NCI-H2107 treated with DMSO at 0.1 percent for 48 hours (cell line): ENCODE results near the gene HOXD4.

ENCODE experiments used
- DNase-seq: peaks from one replicate; lab custom pipeline; 2025; ENCODE audit not compliant: unreplicated experiment; lab: John Stamatoyannopoulos, UW

Gene HOXD4

DNA sequence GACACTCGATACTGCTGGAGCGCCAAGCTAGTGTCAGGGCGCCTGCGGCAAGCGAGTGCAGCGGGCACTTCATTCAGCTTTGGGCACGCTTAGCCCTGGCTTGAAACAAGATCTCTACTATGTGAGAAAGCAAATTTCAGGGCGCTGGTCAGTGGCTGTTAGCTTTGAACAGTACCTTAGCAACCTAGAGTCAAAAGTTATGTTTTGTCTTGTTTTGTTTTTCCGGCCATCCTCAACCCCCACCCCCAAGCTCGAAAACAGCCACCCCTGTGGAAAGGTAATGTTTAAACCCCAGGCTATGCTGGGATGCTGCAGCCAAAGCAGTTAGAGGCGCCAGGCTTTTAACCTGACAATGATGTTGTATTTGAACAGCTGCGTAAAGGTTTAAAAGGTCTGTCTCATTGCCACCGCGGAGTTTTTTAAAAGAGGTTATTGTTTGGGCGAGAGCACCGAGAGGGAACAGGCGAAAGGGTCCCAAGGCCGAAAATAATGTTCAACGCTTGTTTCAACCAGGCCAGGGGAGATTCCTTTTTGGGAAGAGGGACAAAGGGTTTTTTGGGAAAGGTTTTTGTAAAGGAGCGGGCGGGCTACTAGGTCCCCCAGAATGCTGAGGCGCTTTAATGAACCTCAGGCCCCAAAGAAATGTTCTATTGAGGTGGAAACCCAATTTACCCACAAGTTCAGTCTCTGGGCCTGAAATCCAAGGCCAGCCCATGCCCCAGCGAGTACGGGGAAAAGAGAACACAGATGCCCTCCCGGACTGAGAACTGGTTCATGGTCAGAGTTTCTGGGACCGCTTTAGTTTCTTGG lies 37.0 kb upstream of the HOXD4 start:
- DNase-seq: no peak

DNA sequence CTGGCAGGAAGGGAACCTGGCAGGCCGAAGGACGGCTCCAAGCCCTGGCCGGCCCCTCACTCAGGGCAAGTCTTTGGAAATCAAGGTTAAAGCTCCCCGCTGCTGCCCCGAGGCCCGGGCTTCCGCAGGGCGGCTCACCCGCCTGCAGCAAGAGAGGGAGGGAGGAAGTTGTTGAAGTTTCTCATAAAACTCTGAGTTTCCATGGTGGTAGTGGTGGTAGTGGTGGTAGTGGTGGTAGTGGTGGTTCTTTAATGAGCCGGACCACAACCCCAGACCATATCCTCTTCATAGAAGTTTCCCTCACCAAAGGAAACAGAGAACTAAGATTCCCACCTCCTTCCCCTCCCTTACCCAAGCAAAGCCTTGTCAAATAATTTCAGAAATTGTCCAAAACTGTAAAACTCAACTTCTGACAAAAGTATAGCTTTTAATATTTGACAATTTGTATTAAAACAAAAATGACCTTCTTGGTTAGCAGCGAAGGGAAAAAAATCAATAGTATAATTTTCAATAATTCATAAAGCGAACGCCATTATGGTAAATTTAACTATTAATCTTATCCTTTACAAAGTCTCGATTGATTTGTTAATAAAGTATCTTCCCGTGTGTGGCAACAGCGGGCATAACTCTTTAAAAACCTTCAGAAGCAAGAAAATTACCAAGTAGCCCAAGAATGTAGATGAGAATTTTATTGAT lies 36.3 kb upstream of the HOXD4 start:
- DNase-seq: no peak

DNA sequence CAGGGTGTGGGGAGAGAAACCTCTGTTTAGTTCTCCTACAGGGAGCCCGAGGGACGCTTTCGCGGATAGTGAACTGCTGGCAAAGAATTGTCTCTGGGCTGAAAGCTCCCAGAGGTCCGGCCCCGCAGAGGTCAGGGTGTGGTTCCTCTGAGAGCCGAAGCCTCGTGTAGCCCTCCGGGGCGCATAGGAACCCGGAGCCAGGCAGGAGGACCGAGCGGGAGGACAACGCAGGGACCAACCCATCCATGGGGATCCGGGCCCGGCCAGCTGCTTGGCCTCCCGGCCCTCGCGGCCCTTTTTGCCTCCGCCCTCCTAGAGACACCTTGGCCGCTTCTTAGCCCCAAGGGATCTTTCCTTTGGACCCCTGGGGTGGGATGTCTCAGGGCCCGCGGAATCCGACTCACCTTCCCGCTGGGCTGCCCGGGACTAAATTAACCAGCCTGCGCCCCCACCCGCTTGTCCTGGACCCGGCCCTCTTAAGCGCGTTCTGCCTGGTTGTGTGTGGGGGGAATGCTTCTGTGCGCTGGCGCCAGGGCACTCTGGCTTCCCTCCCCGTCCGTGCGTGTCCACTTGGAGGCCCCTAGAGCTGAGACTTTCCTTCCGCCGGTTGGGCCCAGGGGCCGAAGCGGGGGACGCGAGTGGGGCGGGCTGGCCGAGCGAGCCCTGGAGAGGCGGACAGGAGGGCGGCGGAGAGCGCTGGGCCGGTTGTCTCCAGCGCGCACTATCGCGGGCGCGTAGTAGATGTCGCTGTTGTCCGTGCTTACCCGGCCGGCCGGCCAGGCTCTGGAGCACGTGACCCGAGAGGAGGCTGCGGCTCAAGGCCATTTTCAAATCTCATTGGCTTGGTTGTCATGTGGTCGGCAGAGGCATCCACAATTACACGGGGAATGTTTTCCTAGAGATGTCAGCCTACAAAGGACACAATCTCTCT lies 35.2 kb upstream of the HOXD4 start, which contains the start of gene HOXD10:
Gene HOXD10, plus strand, starts transcription at position 896 of the 931 bp plus-strand sequence. CDS start 56 bp downstream, outside the sequence.
- no peak for DNase-seq

DNA sequence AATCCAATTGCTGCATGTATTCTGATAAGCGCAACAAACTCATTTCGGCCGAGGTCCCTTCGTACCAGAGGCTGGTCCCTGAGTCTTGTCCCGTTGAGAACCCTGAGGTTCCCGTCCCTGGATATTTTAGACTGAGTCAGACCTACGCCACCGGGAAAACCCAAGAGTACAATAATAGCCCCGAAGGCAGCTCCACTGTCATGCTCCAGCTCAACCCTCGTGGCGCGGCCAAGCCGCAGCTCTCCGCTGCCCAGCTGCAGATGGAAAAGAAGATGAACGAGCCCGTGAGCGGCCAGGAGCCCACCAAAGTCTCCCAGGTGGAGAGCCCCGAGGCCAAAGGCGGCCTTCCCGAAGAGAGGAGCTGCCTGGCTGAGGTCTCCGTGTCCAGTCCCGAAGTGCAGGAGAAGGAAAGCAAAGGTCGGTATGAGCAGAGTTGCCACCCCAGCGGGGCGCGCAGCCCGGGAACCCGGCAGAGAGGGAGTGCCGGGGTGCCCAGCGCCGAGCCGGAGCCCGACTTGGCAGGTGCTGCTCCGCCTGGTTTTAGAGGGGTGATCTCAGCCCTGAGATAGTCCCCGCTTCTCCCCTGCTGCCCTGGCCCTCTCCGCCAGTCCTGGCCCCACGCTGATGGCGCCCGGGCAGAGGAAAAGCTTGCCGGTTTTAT lies 34.1 kb upstream of the HOXD4 start:
- DNase-seq: no peak

DNA sequence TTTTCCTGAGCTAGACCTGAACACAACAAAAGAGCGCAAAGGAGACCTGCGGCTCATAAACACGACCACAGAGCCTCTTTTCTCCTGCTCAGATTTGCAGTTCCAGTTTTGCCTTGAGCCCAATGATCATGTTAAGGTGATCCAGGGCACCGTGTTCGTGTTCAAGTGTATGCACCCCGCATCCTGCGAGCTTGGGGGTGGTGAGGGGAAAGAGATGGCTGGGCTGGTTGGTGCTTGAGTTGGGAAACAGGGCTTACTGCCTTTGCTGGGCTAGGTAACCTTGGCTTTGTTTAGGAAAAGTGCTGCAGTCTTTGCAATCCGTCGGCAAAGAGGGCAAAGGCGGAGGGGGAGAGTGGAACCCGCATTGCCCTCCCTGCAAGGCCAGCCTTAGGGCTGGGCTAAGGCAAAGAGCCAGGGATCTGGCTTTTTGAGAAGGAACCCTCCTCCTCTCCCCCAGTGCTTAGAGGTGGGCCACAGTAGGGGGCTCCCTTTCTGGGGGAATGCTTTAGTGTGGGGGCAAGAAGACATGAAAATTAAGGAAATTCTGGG lies 33.5 kb upstream of the HOXD4 start:
- DNase-seq: no peak

DNA sequence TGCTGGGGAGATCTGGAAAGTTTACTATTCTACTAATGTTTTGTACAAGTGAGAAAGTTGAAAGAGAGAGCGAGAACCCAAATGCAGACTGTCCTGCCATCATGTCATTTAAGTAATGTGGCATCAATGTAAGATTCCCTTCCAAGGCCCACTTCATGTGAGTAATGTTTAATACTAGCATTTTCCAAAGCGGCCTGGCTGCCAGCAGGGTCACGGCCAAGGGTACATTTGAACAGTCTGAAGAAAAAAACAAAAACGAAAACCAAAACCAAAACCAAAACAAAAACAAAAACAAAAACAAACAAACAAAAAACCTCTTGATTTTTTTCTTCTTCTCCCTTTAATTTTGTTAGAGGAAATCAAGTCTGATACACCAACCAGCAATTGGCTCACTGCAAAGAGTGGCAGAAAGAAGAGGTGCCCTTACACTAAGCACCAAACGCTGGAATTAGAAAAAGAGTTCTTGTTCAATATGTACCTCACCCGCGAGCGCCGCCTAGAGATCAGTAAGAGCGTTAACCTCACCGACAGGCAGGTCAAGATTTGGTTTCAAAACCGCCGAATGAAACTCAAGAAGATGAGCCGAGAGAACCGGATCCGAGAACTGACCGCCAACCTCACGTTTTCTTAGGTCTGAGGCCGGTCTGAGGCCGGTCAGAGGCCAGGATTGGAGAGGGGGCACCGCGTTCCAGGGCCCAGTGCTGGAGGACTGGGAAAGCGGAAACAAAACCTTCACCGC lies 32.6 kb upstream of the HOXD4 start:
- peak; percentile 94 for DNase-seq

DNA sequence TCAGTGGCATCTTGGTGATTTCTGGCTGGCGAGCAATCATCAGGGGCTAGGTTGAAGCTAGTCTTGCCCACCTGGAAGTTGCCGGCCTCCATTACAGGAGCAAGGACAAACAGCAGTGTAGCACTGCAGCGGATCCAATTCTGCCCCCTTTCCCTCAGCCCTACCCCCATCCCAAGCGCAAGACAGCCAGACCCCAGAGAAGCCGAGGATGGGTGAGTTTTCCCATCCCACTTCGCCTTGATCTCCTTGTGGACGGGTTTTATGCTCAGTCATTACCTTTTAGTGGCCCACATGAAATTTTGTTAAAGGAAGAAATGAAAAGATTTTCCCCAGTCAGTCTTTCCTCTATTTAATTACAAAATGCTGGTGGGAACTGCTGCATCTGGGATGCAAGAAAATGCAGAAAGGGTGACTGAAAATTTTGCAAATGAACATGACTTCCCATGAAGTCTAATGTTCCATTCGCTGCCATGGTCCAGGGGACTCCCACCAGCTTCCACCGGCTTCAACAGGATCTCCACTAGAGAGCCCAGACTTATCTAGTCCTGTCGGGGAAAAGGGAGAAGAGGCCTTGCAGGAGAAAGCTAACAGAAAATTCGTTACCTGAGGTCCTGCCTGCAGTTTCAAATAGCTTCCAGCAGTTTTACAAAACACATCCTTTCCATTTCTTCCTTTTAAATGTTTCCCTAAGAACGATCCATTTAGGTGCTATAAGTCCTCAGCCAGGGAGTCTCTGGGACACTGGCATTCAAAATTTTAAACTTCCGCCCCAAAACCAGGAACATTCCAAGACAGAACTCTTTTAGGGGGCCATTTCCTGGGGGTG lies 30.8 kb upstream of the HOXD4 start:
- DNase-seq: no peak

DNA sequence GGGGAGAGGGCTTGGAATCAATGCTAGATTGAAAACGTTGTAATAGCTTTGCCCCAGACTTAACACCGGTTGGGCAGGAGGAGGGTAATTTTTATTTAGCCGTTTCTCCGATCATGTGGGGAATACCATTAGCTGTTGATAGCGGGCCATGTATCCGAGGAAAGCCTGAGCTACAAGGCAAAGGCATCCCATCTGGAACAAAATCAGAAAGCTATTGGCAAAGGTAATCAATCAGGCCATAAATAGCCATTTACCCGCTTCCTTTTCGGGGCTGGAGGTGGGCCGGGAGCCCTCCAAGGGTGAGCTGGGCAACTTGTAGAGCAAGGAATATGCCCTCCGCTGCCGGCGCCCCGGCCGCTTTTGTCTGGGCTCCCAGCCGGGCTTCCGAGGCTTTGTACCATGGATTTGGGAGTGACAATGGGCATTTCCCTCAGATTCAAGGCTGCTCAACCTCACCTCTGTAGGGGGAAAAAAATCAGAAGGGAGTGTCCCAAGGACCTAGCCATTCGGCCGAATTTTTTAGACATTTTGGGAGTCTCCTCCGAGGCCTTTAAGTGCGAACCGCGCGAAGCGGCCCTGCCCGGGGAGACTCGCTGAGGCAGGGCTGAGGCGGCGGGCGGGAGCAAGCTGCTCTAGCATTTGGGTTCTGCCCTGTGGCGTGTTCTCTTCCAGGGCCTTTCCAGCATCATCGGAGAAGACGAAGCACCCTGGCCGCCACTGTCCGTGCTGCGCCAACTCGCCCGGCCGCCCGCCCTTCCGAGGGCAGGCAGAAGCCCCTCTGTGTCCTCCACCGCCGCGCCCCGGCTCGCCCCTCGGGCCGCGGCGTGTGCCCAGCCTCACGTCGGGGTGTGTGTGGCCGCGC lies 29.9 kb upstream of the HOXD4 start:
- no peak for DNase-seq

DNA sequence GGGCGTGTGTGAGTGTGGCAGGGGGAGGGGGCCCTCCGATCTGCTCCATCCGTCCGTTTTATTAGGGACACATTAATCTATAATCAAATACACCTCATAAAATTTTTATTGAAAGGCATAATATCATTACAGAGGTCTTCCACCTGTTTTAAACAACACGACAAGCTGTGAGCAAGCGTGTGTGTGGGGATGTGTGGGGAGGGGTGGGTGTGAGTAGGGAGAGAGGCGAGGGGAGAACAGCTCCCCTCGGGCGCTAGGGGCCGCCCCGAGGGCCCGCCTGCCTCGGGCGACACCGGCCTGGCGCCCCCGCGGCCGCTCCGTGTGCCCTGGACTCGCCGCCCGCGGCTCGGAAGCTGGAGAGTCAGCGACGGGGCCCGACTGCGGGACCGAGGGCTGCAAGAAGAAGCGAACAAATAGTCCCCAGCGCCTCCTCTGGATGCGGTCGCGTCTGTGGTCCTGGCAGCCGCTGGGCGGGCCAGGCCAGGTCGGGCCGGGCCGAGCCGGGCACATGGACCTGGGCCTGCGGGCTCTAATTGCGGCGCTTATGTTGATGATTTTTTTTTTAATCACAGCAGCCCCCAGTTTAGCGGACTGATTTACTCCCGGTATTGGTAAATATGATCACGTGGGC lies 29.2 kb upstream of the HOXD4 start:
- no peak for DNase-seq

DNA sequence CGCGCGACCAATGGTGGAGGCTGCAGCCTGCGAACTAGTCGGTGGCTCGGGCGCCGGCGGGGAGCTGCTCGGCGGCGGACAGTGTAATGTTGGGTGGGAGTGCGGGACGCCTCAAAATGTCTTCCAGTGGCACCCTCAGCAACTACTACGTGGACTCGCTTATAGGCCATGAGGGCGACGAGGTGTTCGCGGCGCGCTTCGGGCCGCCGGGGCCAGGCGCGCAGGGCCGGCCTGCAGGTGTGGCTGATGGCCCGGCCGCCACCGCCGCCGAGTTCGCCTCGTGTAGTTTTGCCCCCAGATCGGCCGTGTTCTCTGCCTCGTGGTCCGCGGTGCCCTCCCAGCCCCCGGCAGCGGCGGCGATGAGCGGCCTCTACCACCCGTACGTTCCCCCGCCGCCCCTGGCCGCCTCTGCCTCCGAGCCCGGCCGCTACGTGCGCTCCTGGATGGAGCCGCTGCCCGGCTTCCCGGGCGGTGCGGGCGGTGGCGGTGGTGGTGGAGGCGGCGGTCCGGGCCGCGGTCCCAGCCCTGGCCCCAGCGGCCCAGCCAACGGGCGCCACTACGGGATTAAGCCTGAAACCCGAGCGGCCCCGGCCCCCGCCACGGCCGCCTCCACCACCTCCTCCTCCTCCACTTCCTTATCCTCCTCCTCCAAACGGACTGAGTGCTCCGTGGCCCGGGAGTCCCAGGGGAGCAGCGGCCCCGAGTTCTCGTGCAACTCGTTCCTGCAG lies 28.5 kb upstream of the HOXD4 start, which contains the start of gene HOXD9:
Gene HOXD9, plus strand, starts transcription at position 37 of the 728 bp plus-strand sequence. Its CDS starts 50 bp downstream, at position 87.
- DNase-seq: no peak

DNA sequence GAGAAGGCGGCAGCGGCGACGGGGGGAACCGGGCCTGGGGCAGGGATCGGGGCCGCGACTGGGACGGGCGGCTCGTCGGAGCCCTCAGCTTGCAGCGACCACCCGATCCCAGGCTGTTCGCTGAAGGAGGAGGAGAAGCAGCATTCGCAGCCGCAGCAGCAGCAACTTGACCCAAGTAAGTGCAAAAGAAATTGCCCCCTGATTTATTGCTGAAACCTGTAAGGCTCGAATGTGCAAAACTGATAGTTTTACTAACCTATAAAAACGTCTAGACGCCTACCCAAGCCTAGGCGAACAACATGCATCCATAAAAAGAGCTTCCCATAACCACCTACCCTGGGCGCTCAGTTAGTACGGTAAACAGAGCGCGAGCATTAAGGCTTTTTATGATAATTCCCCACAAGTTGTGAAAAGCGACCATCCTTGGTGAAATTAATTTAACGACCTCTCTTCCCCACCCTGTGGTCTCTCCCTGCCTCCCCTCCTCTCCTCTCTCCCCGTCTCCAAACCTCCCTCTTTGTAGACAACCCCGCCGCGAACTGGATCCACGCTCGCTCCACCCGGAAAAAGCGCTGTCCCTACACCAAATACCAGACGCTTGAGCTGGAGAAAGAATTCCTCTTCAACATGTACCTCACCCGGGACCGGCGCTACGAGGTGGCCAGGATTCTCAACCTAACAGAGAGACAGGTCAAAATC lies 27.8 kb upstream of the HOXD4 start:
- DNase-seq: no peak

DNA sequence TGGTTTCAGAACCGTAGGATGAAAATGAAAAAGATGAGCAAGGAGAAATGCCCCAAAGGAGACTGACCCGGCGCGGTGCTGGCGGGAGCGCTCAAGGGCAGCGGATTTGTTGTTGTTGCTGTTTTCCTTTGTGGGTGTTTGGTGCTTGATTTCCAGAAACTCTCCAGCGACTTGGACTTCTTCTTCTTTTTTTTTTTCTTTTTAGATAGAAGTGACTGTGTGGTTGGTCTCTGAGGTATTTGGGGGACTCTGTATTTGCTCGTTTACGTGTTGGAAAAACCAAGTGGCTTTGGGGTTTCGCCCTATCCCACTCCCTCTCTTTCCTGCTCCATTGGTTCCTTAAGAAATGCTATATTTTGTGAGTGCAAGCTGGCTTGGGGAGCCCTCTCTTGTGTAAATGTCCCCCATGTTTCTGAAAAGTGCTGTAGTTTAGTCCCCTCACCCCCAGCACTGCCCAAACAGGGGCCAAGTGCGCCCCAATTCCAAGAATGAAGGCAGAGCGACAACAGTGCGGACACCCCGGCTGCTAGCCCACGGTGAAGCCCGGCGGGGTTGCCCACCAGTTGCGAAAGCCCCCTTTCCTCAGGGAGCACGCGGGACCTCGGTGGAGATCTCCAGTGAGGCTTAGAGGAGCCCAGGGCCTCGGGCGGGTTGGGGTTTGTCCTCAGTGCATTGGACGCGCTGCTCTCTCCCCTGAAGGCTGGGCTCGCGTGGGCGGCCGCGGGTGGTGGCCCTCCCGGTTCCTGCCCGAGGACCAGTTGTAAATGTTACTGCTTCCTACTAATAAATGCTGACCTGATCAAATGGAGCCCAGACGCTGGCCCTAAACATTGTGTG lies 27.0 kb upstream of the HOXD4 start:
- DNase-seq: no peak

DNA sequence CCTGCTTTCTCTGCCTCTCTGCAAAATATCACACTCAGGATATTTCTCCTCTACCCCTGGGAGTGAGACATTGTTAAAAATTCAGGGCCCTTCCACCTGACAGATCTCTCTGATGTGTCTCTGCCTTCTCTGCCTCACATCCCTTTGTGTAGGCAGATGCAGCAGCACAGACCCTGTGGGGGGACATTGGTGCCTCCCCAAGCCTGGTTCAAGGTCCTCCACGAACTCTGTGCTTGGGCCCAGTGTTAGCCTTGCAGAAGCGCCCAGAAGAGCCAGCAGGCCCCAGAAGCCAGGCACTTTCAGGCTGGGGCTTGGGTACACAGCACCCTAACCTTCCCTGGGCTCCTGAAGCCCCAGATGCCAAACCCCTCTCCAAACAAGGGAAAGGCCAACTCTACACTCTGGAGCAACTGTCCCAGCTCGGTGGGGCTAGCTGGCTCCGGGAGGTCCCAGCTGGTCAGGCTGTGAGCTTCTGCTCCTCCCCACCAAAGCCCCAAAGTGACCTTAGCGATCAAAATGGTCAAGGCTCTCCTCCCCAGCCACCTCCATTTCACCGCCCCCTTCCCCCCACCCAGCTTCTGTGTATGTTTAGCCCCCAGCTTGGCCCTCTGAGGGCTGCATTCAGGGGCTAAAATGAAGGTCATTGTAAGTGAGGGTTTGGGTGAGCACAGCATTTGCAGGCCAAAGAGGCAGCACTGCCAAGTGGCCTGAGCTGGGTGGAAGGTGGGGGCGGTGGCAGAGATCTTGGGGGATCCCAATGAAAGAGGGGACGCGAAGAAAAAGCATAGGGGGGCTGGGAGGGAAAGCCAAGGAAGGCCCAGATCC lies 26.2 kb upstream of the HOXD4 start:
- DNase-seq: no peak

DNA sequence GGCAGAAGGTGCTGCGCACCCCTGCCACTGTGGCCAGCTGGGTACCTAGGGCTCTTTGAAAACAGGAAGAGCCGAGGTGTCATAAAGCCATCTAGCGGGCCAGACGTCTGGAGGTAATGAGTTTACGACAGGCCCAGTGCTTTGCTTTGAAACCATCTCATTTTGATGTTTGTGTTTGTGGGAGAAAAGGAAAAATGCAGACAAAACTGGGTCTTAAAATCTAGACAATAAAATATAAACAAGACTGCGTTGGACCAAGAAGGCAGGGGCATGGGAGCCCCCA lies 25.6 kb upstream of the HOXD4 start:
- no peak for DNase-seq
